Endothelial cell of umbilical vein (primary cell): ENCODE data around the gene KAT6B.

Source experiments
- POLR2AphosphoS5 ChIP-seq: IDR thresholded peaks from 2 replicates; pipeline ENCODE4 v1.6.1; 2012; ENCODE audit warnings: low read depth, mild to moderate bottlenecking, control low read depth, low read length, moderate library complexity; ENCODE audit not compliant: insufficient read depth
- TF ChIP-seq, protein P1 (sequence below), 2 donors: IDR thresholded peaks; 1 replicate in 1 of 2; 2 replicates in 1 of 2; pipeline ENCODE4 v1.5.1; 2011; ENCODE audit warnings: low read length in 2 of 2, mild to moderate bottlenecking in 2 of 2, moderate library complexity in 2 of 2, control low read depth in 1 of 2, inconsistent platforms in 1 of 2, low read depth in 1 of 2; ENCODE audit not compliant: insufficient read depth in 1 of 2; ENCODE audit errors: extremely low read depth in 1 of 2

DNA sequence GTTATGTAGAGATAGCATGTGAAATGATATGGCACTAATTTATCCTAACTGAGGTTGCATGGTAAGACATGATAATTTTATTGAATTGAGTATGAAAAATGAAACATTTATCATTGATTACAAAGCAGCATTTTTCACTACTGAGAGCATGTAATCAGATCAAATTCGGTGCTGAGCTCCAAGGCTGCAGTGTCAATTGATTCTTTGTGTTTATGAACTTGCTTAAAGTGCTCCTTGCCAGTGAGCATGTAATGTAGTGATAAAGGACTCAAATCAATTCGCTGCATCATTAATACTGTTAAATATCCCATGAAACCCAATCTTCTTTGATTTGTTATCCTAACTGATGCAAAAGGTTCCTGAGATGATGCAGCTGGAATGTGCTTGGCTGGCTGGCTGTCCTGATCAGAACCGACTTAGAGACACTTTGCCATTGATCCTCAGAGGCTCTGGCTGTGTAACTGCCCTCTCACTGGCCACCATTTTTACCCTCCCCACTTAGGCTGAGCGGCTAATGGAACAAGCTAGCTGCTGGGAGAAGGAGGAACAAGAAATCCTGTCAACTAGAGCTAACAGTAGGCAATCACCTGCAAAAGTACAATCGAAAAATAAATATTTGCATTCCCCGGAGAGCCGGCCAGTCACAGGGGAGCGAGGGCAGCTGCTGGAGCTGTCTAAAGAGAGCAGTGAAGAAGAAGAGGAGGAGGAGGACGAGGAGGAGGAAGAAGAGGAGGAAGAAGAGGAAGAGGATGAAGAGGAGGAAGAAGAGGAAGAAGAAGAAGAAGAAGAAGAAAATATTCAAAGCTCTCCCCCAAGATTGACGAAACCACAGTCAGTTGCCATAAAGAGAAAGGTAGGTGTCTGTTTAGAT lies 195.2 kb downstream of the KAT6B start:
- no peak for TF ChIP-seq POLR2AphosphoS5
- TF ChIP-seq, protein P1, sequence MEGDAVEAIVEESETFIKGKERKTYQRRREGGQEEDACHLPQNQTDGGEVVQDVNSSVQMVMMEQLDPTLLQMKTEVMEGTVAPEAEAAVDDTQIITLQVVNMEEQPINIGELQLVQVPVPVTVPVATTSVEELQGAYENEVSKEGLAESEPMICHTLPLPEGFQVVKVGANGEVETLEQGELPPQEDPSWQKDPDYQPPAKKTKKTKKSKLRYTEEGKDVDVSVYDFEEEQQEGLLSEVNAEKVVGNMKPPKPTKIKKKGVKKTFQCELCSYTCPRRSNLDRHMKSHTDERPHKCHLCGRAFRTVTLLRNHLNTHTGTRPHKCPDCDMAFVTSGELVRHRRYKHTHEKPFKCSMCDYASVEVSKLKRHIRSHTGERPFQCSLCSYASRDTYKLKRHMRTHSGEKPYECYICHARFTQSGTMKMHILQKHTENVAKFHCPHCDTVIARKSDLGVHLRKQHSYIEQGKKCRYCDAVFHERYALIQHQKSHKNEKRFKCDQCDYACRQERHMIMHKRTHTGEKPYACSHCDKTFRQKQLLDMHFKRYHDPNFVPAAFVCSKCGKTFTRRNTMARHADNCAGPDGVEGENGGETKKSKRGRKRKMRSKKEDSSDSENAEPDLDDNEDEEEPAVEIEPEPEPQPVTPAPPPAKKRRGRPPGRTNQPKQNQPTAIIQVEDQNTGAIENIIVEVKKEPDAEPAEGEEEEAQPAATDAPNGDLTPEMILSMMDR (IDR thresholded peaks at IDR 0.05; ENCODE audit: extremely low read depth in 1 of 2, insufficient read depth in 1 of 2, low read depth in 1 of 2, low read length in 2 of 2): no peak
